ENCODE results near the gene KIF16B.

- TF ChIP-seq CTCF (IDR thresholded peaks at IDR 0.05) (no peak), POLR2AphosphoS5 (IDR thresholded peaks at IDR 0.05) (no peak)
These were observed 16.4 kb upstream of the KIF16B start for GRCh38 chr20:16589623-16590022.

Data from breast epithelium (tissue), 3 donors.